ENCODE results near the gene NRP1.
"Not testable (repeated sequence)": the region's sequence is repeated elsewhere in the genome, so short reads cannot be mapped to it uniquely, and the experiment has no call there.

Gene NRP1

DNA sequence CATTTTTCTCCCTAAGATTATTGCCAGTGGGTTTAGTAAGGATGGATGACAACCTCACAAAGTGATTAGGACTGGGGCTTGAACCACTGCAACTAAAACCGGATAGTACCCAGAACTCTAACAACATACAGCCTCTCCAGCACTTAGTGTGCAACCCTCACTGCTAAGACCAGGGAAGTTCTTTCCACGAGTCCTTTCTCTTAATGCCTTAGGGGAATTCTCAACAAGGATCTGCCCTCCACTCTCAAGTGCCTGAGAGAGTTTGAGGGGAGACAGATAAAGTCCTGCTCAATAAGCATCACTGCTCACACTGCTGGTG, 104.6 kb downstream of the NRP1 start:
- DNase-seq (ENCODE audit: low read depth), result no peak
- H3K4me3 ChIP-seq (ENCODE audit: low read depth, low read length), result no peak overlapping the region

DNA sequence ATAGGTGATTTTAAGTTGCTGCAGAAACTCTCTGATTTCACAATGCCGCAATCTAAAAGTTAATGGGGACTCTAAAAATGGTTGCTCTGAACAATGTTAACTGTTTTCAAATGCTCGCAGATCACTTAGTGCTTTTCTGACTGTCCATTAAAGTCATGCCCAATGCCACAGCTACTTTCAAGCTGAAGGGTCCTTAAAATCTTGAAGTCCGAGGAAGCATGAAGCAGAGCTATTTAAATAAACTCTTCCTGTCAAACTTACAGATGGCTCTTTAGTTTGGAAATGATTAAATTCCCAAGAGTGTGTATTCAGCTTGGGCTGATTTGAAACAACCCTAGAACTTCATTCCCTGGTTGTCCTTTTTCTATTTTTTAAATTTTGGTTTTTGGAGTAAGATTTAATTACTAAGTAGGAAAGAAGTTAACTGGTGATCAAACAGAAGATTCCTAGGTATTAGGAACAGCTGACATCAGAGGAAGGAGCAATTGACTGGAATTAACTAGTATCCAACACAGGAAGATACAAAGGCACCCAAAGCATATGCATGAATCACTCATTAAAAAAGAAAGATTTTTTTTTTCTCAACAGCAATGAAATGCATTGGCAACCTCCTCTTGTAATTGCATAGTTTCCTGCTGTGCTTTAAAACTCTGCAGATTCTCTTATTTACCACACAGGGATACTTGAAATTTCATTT, 105.1 kb downstream of the NRP1 start:
- H3K4me3 ChIP-seq (ENCODE audit: low read depth, low read length), result no peak overlapping the region
- no peak for DNase-seq (ENCODE audit: low read depth)

DNA sequence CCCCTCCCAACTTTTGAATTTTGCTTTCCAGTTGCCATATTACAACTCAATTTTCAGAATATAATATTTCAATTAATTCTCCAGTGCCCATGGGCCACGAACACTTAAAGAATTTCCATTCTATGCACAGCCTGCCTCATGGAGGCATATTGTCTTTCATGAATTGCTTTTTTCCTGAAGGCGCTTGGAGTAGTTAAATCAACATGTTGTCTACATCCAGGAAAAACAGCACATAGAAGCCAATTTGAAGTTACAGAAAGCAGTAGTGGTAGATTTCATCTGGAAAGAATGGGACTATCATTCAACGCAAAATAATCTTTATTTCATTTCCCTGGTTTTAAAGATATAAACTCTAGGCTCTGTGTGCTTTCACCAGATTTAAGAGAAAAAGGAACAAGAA, 106.0 kb downstream of the NRP1 start:
- DNase-seq (ENCODE audit: low read depth), result no peak
- no peak overlapping the region for H3K4me3 ChIP-seq (ENCODE audit: low read depth, low read length)

DNA sequence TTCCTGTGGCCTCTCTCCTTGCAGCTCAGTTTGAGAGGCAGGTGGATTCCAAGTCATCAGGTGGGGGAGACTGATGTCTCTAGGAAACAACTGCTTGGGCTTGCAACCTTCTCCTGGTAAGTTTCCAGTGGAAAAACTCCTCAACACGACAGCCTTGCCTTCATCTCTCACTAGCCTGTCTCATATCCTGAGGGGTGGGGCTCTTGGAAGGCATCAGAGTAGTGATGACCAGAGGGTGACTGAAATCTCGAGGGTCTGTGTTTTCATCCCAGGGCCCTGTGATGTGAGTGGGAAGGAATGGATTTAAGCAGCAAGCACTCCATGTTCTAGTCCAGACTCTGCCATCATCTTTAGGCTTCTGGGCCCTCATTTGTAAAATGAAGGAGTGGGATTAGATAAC, 107.0 kb downstream of the NRP1 start:
- no peak overlapping the region for H3K4me3 ChIP-seq (ENCODE audit: low read depth, low read length)
- DNase-seq (ENCODE audit: low read depth), result no peak

DNA sequence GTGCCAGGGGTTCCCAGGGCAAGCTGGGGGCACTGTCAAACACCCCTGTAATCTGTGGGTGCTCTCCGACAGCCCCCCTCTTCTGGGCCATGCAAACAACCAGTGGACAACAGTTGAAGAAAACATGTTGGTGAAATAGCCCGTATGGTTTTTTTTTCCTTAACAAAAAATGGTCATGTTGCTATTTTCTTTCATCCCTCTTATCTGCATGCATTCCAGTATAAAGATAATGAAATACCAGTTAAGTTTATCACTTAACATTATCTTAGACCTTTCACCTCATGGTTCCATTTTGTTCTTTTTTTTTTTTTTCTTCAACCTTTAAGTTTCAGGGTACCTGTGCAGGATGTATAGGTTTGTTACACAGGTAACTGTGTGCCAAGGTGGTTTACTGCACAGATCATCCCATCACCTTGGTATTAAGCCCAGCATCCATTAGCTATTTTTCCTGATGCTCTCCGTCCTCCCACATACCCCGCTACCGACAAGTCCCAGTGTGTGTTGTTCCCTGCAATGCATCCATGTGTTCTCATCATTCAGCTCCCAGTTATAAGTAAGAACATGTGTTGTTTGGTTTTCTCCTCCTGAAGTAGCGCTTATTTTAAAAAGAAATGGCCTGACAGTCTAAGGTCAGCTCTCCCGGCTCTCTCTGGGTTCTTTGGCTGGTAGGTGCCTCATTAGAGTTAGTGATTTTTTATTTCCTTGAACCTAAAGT, 110.1 kb downstream of the NRP1 start:
- DNase-seq (ENCODE audit: low read depth), result no peak
- H3K4me3 ChIP-seq (ENCODE audit: low read depth, low read length), result no peak overlapping the region

DNA sequence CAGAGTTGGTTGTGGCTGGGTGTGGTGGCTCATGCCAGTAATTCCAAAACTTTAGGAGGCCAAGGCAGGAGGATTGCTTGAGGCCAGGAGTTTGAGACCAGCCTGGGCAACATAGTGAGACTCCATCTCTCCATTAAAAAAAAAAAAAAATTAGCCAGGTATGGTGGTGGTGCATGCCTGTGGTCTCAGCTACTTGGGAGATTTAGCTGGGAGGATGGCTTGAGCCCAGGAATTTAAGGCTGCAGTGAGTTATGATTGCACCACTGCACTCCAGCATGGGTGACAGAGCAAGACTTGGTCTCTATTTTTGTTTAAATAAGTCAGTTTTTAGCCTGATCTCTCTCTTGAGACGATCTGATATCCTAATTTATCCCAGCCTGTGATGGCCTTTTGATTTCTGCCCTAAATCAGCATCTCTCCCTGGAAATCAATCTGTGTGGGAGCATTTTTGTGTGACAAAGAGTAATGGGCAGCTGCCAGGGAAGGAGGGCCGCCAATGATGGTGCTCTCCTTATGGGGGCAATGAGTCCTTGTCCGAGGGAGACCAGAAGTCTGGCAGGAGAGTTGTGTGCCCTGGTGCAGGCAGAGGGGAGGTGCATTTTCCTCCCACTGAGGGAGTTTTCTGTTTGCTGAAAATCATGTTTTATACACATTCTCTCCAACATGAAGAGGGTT, 111.0 kb downstream of the NRP1 start:
- no peak overlapping the region for H3K4me3 ChIP-seq (ENCODE audit: low read depth, low read length)
- no peak for DNase-seq (ENCODE audit: low read depth)

DNA sequence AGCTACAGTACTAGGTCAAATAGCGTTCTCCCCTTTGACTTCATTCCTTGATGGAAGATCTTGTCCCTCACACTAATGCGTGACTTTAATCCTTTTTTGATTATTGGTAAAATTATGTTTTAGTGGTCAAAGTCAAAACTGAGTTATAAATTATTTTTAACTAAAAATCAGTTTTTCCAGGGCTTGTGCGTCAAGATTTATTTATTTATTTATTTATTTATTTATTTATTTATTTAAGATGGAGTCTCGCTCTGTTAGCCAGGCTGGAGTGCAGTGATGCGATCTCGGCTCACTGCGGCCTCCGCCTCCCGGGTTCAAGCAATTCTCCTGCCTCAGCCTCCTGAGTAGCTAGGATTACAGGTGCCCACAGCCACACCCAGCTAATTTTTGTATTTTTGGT, 112.2 kb downstream of the NRP1 start:
- DNase-seq (ENCODE audit: low read depth); H3K4me3 ChIP-seq (ENCODE audit: low read depth, low read length): not testable (repeated sequence)

DNA sequence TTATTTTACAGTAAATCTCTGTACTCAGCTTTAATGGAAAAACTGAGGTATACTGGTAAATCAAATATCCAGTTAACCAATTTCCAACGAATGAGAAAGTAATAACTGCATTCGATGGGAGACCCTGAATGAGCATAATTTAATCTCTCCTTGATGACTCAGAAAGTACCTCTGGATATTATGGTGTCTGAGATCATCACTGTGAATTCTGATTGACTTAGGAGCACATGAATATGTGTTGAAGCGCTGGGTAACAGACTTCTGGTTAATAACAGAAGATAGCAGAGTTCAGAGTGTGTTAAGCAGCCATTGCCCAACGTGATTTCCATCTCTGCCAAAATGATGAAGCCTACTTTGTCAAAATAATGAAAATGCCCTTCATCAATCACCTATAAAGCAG, 116.6 kb downstream of the NRP1 start:
- DNase-seq (ENCODE audit: low read depth), result no peak
- no peak overlapping the region for H3K4me3 ChIP-seq (ENCODE audit: low read depth, low read length)

DNA sequence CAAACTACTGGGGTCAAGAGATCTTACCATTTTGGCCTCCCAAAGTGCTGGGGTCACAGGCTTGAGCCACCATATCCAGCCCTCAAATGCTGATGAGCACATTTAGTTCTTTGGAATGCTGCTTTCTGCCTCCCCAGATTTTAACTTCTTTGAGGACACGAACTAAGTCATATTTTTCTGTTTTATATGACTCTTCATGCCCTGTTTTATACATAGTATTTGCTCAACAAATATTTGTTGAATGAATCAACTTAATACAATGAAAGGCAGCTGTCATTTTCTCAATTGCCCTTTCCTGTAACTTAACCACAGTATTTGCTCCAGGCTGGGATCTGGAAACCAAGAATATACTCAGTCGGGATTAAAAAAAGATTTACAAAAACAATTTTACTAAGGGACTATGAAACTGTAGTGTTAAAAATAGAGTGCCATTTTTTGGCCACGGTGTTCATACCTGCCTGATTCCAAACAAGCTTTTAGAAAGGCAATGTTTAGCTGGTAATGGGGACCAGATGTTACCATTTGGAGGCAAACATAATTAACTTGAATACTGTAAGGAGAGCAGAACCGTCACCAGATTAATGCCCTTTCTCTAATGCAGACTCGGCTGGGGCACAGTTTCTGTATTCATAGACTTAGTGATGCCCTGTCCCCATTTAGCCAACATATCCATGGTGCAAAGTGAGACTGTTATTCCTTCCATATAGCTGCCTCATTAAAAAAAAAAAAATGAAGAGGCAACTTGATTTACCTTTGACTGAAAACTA, 117.6 kb downstream of the NRP1 start:
- no peak for DNase-seq (ENCODE audit: low read depth)
- no peak overlapping the region for H3K4me3 ChIP-seq (ENCODE audit: low read depth, low read length)

DNA sequence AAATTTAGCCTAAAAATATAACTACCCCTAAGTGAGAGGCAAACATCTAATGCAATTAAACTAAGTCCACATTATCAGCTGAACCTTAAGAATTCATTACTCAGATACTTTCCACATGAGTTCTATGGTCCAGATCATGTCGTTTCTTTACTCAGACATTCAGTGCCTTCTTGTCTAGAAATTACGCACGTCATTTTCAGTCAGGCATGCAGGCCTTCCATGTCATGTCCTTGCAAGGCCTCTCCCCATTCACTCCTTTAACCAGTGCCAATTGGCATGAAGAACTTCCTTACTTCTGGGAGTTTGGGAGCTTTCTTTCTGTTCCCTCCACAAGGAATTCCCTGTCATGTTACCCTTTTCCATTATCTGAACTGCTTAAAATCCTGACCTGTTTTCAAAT, 118.8 kb downstream of the NRP1 start:
- H3K4me3 ChIP-seq (ENCODE audit: low read depth, low read length), result no peak overlapping the region
- no peak for DNase-seq (ENCODE audit: low read depth)

DNA sequence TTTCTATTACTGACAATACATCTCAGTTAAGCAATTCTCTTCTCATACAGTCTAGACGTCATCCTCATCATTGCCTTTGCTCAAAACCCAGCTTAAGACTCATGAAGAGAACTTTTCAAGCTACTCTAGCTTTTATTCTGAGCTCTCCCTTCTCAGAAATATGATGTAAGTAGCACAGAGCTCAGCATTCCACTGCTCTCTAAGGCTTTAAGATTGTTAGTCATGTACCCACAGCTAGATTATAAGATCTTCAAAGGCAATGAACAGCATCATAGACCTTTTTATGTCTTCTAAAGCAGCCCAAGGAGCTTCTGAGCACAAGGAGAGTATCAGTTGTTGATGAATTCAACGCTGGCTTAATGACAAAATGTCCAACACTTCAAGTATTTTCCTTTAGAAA, 119.3 kb downstream of the NRP1 start:
- no peak overlapping the region for H3K4me3 ChIP-seq (ENCODE audit: low read depth, low read length)
- DNase-seq (ENCODE audit: low read depth), result peak; percentile 77

DNA sequence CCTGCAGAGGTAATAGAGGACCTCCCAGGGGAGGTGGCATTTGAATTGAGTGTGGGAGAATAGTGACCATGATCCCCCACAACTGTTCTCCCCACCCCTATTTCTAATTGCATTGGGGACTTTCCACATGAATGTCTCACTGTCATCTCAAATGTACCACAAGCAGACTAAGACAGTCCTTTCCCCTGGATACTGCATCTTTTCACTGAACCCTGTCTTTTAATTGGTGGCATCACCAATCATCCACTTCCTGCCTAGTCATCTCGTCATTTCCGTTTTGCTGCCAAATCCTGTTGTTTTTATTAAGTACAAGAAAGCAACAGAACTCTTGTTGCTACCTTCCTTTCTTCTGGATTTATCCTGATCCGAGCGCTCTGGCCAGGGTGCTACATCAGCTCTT, 120.3 kb downstream of the NRP1 start:
- no peak overlapping the region for H3K4me3 ChIP-seq (ENCODE audit: low read depth, low read length)
- DNase-seq (ENCODE audit: low read depth), result no peak

DNA sequence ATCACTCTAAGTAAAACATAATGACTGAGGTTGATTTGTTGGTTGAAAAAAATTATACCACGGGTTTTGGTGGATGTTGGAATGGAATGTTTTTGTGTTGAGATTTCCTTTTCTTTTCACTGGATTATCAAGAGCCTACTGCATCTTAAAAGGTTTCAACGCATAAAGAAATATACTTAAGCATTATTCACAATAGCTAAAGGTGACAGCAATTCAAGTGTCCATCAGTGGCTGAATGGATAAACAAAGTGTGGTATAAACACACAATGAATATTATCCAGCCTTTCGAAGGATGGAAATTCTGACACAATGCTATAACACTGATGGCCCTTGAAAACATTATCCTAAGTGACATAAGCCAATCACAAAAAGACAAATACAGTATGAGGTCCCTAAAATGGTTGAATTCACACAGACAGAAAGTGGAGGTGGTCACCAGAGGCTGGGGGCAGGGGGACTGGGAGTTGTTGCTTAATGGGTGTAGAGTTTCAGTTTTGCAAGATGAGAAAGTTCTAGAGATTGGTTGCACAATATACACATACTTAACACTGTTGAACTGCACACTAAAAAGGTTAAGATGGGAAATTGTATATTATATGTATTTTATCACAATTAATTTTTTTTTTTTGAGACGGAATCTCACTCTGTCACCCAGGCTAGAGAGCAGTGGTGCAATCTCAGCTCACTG, 122.3 kb downstream of the NRP1 start:
- DNase-seq (ENCODE audit: low read depth), result no peak
- H3K4me3 ChIP-seq (ENCODE audit: low read depth, low read length), result no peak overlapping the region

DNA sequence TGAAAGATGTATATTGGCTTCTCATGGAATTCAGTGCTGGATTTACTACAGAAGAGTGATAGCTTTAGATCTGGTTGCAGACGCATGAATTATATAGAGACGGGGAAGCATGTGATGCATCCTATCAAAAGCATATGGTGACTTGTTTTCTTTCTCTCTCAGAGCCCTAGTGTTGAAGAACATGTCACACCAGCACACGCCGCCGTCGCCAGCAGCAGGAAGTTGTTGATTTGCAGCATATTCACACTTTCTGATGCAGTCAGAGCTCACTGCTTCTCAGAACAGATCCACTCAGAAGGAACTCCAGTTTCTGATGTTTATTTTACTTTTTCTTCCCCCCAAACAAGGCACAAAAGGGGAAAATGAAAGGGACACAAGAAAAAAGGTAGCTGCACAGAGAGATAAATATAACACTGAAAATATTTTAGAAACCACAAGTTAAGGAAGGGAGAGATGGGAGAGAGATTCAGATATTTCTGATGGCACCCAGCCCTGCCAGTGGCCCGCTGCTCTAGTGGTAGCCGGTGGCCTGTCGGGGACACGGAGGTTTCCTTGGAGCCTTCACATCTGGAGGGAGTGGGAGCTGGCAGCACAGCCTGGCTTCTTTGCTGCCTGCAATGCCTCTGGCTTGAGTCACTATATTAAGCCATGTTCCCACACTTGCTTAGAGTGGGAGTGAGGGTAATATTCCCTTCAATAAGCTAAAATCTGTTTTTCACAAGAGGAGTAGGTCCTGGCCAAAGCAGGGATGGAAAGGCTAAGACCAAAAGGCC, 123.2 kb downstream of the NRP1 start:
- no peak overlapping the region for H3K4me3 ChIP-seq (ENCODE audit: low read depth, low read length)
- DNase-seq (ENCODE audit: low read depth), result peak; percentile 77

DNA sequence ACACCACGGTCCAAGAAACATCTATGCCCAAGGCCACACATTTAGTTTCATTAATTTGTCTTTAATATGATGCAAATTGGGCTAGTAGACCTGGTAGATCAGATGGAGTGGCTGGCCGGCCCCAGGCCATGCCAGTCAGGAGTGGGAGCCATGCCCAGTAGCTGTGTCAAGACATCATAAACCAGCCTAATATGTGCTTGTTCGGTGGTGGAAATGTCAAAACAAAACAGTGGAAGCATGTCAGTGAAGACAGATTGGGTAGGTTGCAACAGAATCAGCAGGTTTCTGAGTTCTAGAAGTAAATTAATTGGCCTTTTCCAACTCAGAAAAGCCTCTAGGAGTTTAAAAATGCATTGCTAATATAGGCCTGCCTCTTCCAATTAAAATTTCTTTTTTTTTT, 124.7 kb downstream of the NRP1 start:
- DNase-seq (ENCODE audit: low read depth), result no peak
- H3K4me3 ChIP-seq (ENCODE audit: low read depth, low read length), result no peak overlapping the region

DNA sequence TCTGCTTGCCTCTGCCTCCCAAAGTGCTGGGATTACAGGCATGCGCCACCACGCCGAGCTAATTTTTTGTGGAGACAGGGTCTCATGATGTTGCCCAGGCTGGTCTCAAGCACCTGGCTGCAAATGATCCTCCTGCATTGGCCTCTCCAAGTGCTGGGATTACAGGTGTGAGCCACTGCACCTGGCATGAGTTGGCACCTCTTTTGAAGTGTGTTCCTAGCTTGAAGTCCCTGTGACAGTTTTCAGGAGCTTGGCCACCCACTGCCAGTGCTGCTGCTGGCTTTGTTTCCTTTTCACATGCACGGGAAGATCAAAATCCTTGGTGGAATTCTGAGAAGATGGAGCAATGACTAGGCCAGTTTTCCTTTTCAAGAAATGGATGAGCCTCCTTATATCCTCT, 126.3 kb downstream of the NRP1 start:
- no peak for DNase-seq (ENCODE audit: low read depth)
- no peak overlapping the region for H3K4me3 ChIP-seq (ENCODE audit: low read depth, low read length)

DNA sequence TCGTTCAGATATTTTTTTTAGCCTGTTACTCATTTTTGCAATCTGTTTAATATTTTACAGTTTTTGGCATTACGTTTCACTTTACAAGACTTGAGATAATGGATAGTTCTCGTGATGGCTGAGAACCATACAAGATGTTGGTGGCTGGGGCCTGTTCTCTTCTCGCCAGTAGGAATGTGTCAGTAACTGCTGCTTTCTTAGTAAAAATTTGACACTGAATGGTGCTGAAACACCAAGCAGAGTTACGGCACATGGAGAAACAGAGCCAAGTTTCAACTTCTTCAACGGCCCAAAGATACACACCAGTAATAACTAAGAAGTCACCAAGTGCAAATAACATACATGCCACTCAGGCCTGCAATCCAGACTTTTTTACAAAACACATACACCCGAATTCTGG, 130.4 kb downstream of the NRP1 start:
- no peak for DNase-seq (ENCODE audit: low read depth)
- no peak overlapping the region for H3K4me3 ChIP-seq (ENCODE audit: low read depth, low read length)

DNA sequence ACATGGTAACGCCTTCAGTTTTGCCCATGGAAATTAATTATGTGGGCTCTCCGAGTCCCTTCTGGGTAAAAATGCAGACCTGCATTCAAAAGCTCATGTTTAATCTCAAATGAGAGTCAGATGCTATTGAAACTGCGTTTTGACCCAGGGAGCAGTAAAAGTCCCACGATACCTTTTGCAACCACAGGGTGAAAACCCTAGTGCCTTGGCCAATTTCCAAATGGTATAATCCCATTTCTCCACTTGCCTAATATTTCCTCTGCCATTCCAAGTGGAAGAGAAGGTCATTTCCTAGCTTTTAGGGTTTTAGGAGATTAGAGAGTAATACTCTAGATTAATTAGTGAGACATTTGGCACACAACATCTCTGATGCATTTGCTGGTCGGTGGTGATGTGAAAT, 132.5 kb downstream of the NRP1 start:
- no peak for DNase-seq (ENCODE audit: low read depth)
- no peak overlapping the region for H3K4me3 ChIP-seq (ENCODE audit: low read depth, low read length)
